K562 (cell line): ENCODE results near the gene SCYL1. TPM values are rescaled to one million over a fixed set of nuclear protein-coding genes. Genes with fewer than 3 reads are reported as not detected.
A peak's percentile ranks its signal among the peaks of the same experiment; 100 is the strongest.

Source experiments
- CBFA2T2 ChIP-seq: fragments of 450-650 bp; conservative IDR thresholded peaks from 2 replicates; pipeline ENCODE4 v1.6.1; 2017; ENCODE audit warnings: mild to moderate bottlenecking
- CBX8 ChIP-seq: fragments of 200-600 bp; sonication (generic); IDR thresholded peaks from 2 replicates; pipeline ENCODE4 v1.6.1; 2012; ENCODE audit warnings: borderline replicate concordance, mixed run types, low read depth, mild to moderate bottlenecking, moderate library complexity, mixed read lengths, low read length, control low read depth, inconsistent platforms; ENCODE audit not compliant: poor library complexity, severe bottlenecking; ENCODE audit errors: extremely low read depth
- CUX1 ChIP-seq: fragments of 200-800 bp; sonication (Bioruptor generic); IDR thresholded peaks from 2 replicates; pipeline ENCODE4 v1.6.1; 2016; ENCODE audit warnings: missing genetic modification characterization, missing compliant biosample characterization
- ELK3 ChIP-seq: fragments of 450-650 bp; formaldehyde crosslinking; IDR thresholded peaks from 2 replicates; pipeline ENCODE4 v1.4.0; 2020; ENCODE audit warnings: mild to moderate bottlenecking
- ETV1 ChIP-seq: fragments of 450-650 bp; conservative IDR thresholded peaks from 2 replicates; pipeline ENCODE4 v1.6.1; 2016; ENCODE audit warnings: missing genetic modification characterization, control low read depth, low read depth, missing compliant biosample characterization
- KHSRP ChIP-seq: fragments of 450-650 bp; IDR thresholded peaks from 2 replicates; pipeline ENCODE4 v1.6.1; 2017
- KLF10 ChIP-seq: fragments of 250-450 bp; sonication (Bioruptor Pico); IDR thresholded peaks from 2 replicates; pipeline ENCODE4 v1.6.1; 2021; ENCODE audit warnings: matching md5 sums
- LEF1 ChIP-seq: fragments of 450-650 bp; IDR thresholded peaks from 2 replicates; pipeline ENCODE4 v1.6.1; 2016; ENCODE audit warnings: mild to moderate bottlenecking
- NR0B1 ChIP-seq: fragments of 450-650 bp; IDR thresholded peaks from one replicate; pipeline ENCODE4 v1.6.1; 2018; ENCODE audit warnings: mild to moderate bottlenecking, moderate library complexity; ENCODE audit not compliant: partially characterized antibody
- NR2C1 ChIP-seq, 2 experiments: fragments of 450-650 bp; IDR thresholded peaks; 2 replicates each; pipeline ENCODE4 v1.6.1; 2017; ENCODE audit warnings: mild to moderate bottlenecking in 2 of 2, antibody characterized with exemption in 1 of 2, inconsistent platforms in 1 of 2, missing compliant biosample characterization in 1 of 2, missing genetic modification characterization in 1 of 2
- NRF1 ChIP-seq, 2 experiments: fragments of 450-650 bp; IDR thresholded peaks in 1 of 2; conservative IDR thresholded peaks in 1 of 2; 2 replicates each; pipeline ENCODE4 v1.6.1; 2014; ENCODE audit warnings: mild to moderate bottlenecking in 2 of 2
- SNRNP70 ChIP-seq: fragments of 200-400 bp; formaldehyde crosslinking; optimal IDR thresholded peaks from 2 replicates; pipeline ENCODE3; 2017; ENCODE audit warnings: low read depth, low read length
- SP1 ChIP-seq: sonication (generic); formaldehyde crosslinking; IDR thresholded peaks from 2 replicates; pipeline ENCODE4 v1.8.1; 2022; ENCODE audit warnings: mild to moderate bottlenecking, missing genetic modification reagents
- TCFL5 ChIP-seq: fragments of 250-450 bp; sonication (Bioruptor Pico); conservative IDR thresholded peaks from 2 replicates; pipeline ENCODE4 v1.6.1; 2021; ENCODE audit warnings: mild to moderate bottlenecking, moderate library complexity, matching md5 sums
- TOE1 ChIP-seq, 2 experiments: fragments of 450-650 bp in 1 of 2; sonication (generic) in 1 of 2; formaldehyde crosslinking in 1 of 2; IDR thresholded peaks; 2 replicates each; pipeline versions ENCODE4 v1.7.1 to v1.8.0; 2016 to 2022; ENCODE audit warnings: borderline replicate concordance in 2 of 2, mild to moderate bottlenecking in 2 of 2, antibody characterized with exemption in 1 of 2, inconsistent platforms in 1 of 2, low read depth in 1 of 2, missing genetic modification reagents in 1 of 2, moderate library complexity in 1 of 2
- USF2 ChIP-seq: sonication (generic); formaldehyde crosslinking; IDR thresholded peaks from 2 replicates; pipeline ENCODE4 v1.5.0; 2020; ENCODE audit warnings: missing genetic modification reagents
- ZBTB2 ChIP-seq: fragments of 450-650 bp; IDR thresholded peaks from 2 replicates; pipeline ENCODE4 v1.6.1; 2016; ENCODE audit warnings: antibody characterized with exemption
- ZNF699 ChIP-seq: fragments of 250-450 bp; sonication (Bioruptor Pico); IDR thresholded peaks from 2 replicates; pipeline ENCODE4 v1.8.0; 2021; ENCODE audit warnings: mild to moderate bottlenecking, moderate library complexity; ENCODE audit not compliant: insufficient replicate concordance
- polyA plus RNA-seq, 8 experiments: library from polyadenylated mRNA; depleted of rRNA in 4 of 8; stranded (reverse) in 5 of 8; unstranded in 3 of 8; fragments of >200 nt; fragmentation: Nextera tagmentation in 2 of 8; fragmentation: Illumina TruSeq in 1 of 8; extraction: Ambion mirVana in 2 of 8; extraction: Trizol in 1 of 8; gene quantifications; 2 replicates each; pipeline versions ENCODE4 v1.2.1 to v1.2.3, GENCODE V29; 2011 to 2014; ENCODE audit warnings: inconsistent platforms in 1 of 8, missing spikeins in 1 of 8
- total RNA-seq, 7 experiments: library from RNA; depleted of rRNA in 6 of 7; stranded (reverse); fragments of >200 nt in 6 of 7; fragmentation: Illumina TruSeq in 2 of 7; extraction: Trizol in 2 of 7; gene quantifications; 2 replicates each; pipeline versions ENCODE4 v1.2.1 to v1.2.3, GENCODE V29; 2011 to 2021; ENCODE audit warnings: low replicate concordance in 1 of 7

Gene SCYL1
- total and polyA plus RNA-seq, 9 of the 15 experiments (the other 6 are each of a cell fraction or from before 2014, with no cell fraction given) = 1.9 to 145 (median 57.6) TPM

GRCh38 chr11:65498727-65498976, 26.2 kb upstream of the SCYL1 start (continued):
- TF ChIP-seq NRF1 (conservative IDR thresholded peaks at IDR 0.05 in 1 of 2, IDR thresholded peaks at IDR 0.05 in 1 of 2) = peak; percentile 36 to 61; a peak in 2 of 4 replicates
- no peak for TF ChIP-seq ELK3 (CRISPR knock-in tag)
- no peak for TF ChIP-seq CUX1 (CRISPR knock-in tag)
- TF ChIP-seq LEF1 = 0 out of 2 replicates have a peak, but pooled peaks have one; percentile 64
- TF ChIP-seq SP1 (CRISPR knock-in tag) = no peak
- no peak for TF ChIP-seq NR0B1
- TF ChIP-seq TOE1 (IDR thresholded peaks at IDR 0.05; ENCODE audit: borderline replicate concordance) = no peak
- TF ChIP-seq TOE1 (CRISPR knock-in tag; IDR thresholded peaks at IDR 0.05; ENCODE audit: borderline replicate concordance, low read depth) = no peak
- peak; percentile 98 for TF ChIP-seq ETV1 (tag)
- no peak for TF ChIP-seq KLF10
- TF ChIP-seq KHSRP = no peak
- TF ChIP-seq CBX8 = no peak
- TF ChIP-seq ZNF699 = no peak
- no peak for TF ChIP-seq CBFA2T2
- TF ChIP-seq NR2C1 (IDR thresholded peaks at IDR 0.05) = peak; percentile 22; the same call in 1 of the 2 replicates
- no peak for TF ChIP-seq NR2C1 (tag; IDR thresholded peaks at IDR 0.05)
- TF ChIP-seq SNRNP70 = no peak
- TF ChIP-seq ZBTB2 = 0 out of 2 replicates have a peak, but pooled peaks have one; percentile 14
- TF ChIP-seq TCFL5 (CRISPR knock-in tag) = no peak
- TF ChIP-seq USF2 (CRISPR knock-in tag) = no peak
